Right lobe of liver (tissue), 4 donors: Measurements from ENCODE around the gene DISP3.

Experiments
- CTCF ChIP-seq, 4 donors: fragments of 200-600 bp in 3 of 4; fragments of 450-650 bp in 1 of 4; IDR thresholded peaks; one replicate each; pipeline versions ENCODE4 v1.5.1 to v1.8.0; 2016 to 2022; ENCODE audit warnings: antibody characterized with exemption in 4 of 4, mild to moderate bottlenecking in 2 of 4
- POLR2A ChIP-seq: fragments of 450-650 bp; IDR thresholded peaks from one replicate; pipeline ENCODE4 v1.6.1; 2017; ENCODE audit warnings: antibody characterized with exemption, mild to moderate bottlenecking
- donor health status: DM: no; HTN: no; CAD: no.
- donor health status: DM: no; HTN: no; CAD: no.
- donor health status: DM: no; HTN: yes; CAD: no.

DNA sequence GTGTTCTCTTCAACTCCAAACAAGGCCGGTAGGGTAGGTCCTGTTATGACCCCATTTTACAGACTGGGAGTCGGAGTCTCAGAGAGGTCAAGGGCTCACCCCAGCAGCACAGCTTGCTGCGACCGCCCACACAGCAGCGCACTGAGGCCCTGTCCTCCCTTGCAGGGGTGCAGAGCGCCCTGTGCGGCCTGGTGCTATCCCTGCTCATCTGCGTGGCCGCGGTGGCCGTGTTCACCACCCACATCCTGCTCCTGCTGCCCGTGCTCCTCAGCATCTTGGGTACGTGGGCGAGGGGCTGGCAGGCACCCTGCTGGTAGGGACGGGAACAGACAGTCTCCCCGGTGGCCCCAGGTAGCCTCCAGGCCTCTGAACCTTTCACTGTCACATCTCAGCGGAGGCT is 55.9 kb downstream of the DISP3 start:
- no peak for TF ChIP-seq CTCF (IDR thresholded peaks at IDR 0.05)
- TF ChIP-seq POLR2A = no peak
